Stimulated activated CD4-positive, alpha-beta T cell treated with anti-CD3 and anti-CD28 coated beads, TNF-alpha, amount 100 ng/mL, for 1 hour (primary cell): ENCODE results near the gene TPRG1.
A peak's percentile ranks its signal among the peaks of the same experiment; 100 is the strongest.
"Not testable (repeated sequence)": the region's sequence is repeated elsewhere in the genome, so short reads cannot be mapped to it uniquely, and the experiment has no call there.

ENCODE experiments used
- DNase-seq, 3 donors: peaks; one replicate each; pipeline ENCODE4 v3.0.0-alpha.2; 2020; ENCODE audit warnings: low read depth in 3 of 3, low spot score in 1 of 3

Gene TPRG1

GRCh38 chr3:189308608-189309007, 136.8 kb downstream of the TPRG1 start:
- no peak for DNase-seq

GRCh38 chr3:189309400-189309975, 137.7 kb downstream of the TPRG1 start:
- no peak for DNase-seq

- no peak for DNase-seq
These were observed 139.8 kb downstream of the TPRG1 start for GRCh38 chr3:189311521-189311920.

- DNase-seq: no peak
These were observed 141.1 kb downstream of the TPRG1 start for GRCh38 chr3:189312866-189313265.

- DNase-seq: no peak
These were observed 144.7 kb downstream of the TPRG1 start for GRCh38 chr3:189316296-189317019.

- DNase-seq: no peak
These were observed 146.1 kb downstream of the TPRG1 start for GRCh38 chr3:189317911-189318310.

- DNase-seq: no peak
These were observed 148.7 kb downstream of the TPRG1 start for GRCh38 chr3:189320511-189320910.

GRCh38 chr3:189322339-189322738, 150.6 kb downstream of the TPRG1 start:
- DNase-seq: no peak

- peak; percentile 26 to 69 (median 54) for DNase-seq
These were observed 152.9 kb downstream of the TPRG1 start for GRCh38 chr3:189324538-189325138.

- DNase-seq: no peak
These were observed 153.7 kb downstream of the TPRG1 start for GRCh38 chr3:189325454-189325853.

GRCh38 chr3:189329630-189330029, 157.9 kb downstream of the TPRG1 start:
- DNase-seq: not testable (repeated sequence)

- no peak for DNase-seq
These were observed 158.3 kb downstream of the TPRG1 start for GRCh38 chr3:189330066-189330465.

- DNase-seq: no peak
These were observed 159.2 kb downstream of the TPRG1 start for GRCh38 chr3:189331002-189331418.

- DNase-seq: no peak
These were observed 162.5 kb downstream of the TPRG1 start for GRCh38 chr3:189334064-189334920.

GRCh38 chr3:189337673-189338091, 165.9 kb downstream of the TPRG1 start:
- no peak for DNase-seq

- no peak for DNase-seq
These were observed 166.6 kb downstream of the TPRG1 start for GRCh38 chr3:189338366-189338765.

GRCh38 chr3:189339996-189340395, 168.2 kb downstream of the TPRG1 start:
- no peak for DNase-seq

- no peak for DNase-seq
These were observed 169.1 kb downstream of the TPRG1 start for GRCh38 chr3:189340680-189341460.

GRCh38 chr3:189342811-189343210, 171.0 kb downstream of the TPRG1 start:
- no peak for DNase-seq

- no peak for DNase-seq
These were observed 173.2 kb downstream of the TPRG1 start for GRCh38 chr3:189344996-189345395.

GRCh38 chr3:189349772-189350171, 178.0 kb downstream of the TPRG1 start:
- DNase-seq: no peak
